Body of pancreas (tissue), 4 donors: ENCODE data around the gene FHOD3.

Source experiments
- CTCF ChIP-seq, 7 experiments: fragments of 450-650 bp in 4 of 7; fragments of 200-600 bp in 3 of 7; sonication (generic) in 3 of 7; IDR thresholded peaks; one replicate each; pipeline ENCODE4 v1.5.1; 2016 to 2019; ENCODE audit warnings: antibody characterized with exemption in 7 of 7
- POLR2A ChIP-seq, 3 donors: fragments of 450-650 bp; IDR thresholded peaks; one replicate each; pipeline ENCODE4 v1.6.1; 2016; ENCODE audit warnings: antibody characterized with exemption in 3 of 3, mild to moderate bottlenecking in 2 of 3

GRCh38 chr18:36547544-36547943 lies 250.0 kb downstream of the FHOD3 start:
- TF ChIP-seq CTCF (IDR thresholded peaks at IDR 0.05) (no peak), POLR2A (IDR thresholded peaks at IDR 0.05) (no peak)
